NCI-H1105 treated with DMSO at 0.1 percent for 48 hours (cell line): ENCODE measurements around the gene MRPL14.

Experiments
- DNase-seq: peaks from one replicate; lab custom pipeline; 2025; lab: John Stamatoyannopoulos, UW

MRPL14 gene

GRCh38 chr6:44064948-44065272, 62.3 kb downstream of the MRPL14 start:
- no peak for DNase-seq

- DNase-seq, result no peak
Observed at GRCh38 chr6:44064089-44064947, 62.9 kb downstream of the MRPL14 start.

GRCh38 chr6:44063561-44064059, 63.6 kb downstream of the MRPL14 start:
- DNase-seq, result no peak
